PC-9 (cell line): ENCODE measurements around the gene RP2. TPM values are rescaled to one million over a fixed set of nuclear protein-coding genes. Genes with fewer than 3 reads are reported as not detected.

Experiments used
- BruUV-seq: library from RNA; stranded (reverse); fragments of 400-500 nt; replicated peaks from 2 replicates; lab custom pipeline; 2021; lab: Mats Ljungman, UMichigan
- CTCF ChIA-PET: fragments of 300-600 bp; sonication (Branson Sonifier 250); formaldehyde crosslinking; loops from one replicate; lab custom pipeline; 2022; ENCODE audit warnings: antibody characterized with exemption; lab: Charles Lee
- POLR2A ChIA-PET: fragments of 300-600 bp; sonication (Branson Sonifier 250); formaldehyde crosslinking; loops from one replicate; lab custom pipeline; 2022; ENCODE audit warnings: antibody characterized with exemption; ENCODE audit not compliant: unreplicated experiment; lab: Charles Lee
- DNase-seq, 2 experiments: peaks; one replicate each; pipeline versions ENCODE4 v3.0.0 to v3.0.0-alpha.2; 2015 to 2022; ENCODE audit warnings: mixed read lengths in 1 of 2
- H2AFZ ChIP-seq: fragments of 200-600 bp; sonication (generic); 2 replicates; pipeline ENCODE4 v1.8.1; 2017; ENCODE audit warnings: antibody characterized with exemption
- H3F3A ChIP-seq: fragments of 200-600 bp; sonication (generic); 2 replicates; pipeline ENCODE4 v1.8.1; 2017; ENCODE audit warnings: antibody characterized with exemption, mild to moderate bottlenecking, low read depth; ENCODE audit not compliant: insufficient read depth
- H3K27ac ChIP-seq: fragments of 200-600 bp; sonication (generic); 2 replicates; pipeline ENCODE4 v1.6.1; 2016; ENCODE audit warnings: mixed run types
- H3K27me3 ChIP-seq: fragments of 200-600 bp; sonication (generic); 2 replicates; pipeline ENCODE4 v1.6.1; 2016; ENCODE audit warnings: low read depth, mixed run types; ENCODE audit not compliant: insufficient read depth
- H3K36me3 ChIP-seq: fragments of 200-600 bp; sonication (generic); 2 replicates; pipeline ENCODE4 v1.6.1; 2016; ENCODE audit warnings: low read depth, mixed run types
- H3K4me1 ChIP-seq: fragments of 200-600 bp; sonication (generic); replicated peaks from 2 replicates; pipeline ENCODE4 v1.6.1; 2016; ENCODE audit warnings: mixed run types; ENCODE audit not compliant: insufficient read depth
- H3K4me2 ChIP-seq: fragments of 200-600 bp; sonication (generic); 2 replicates; pipeline ENCODE4 v1.6.1; 2017; ENCODE audit warnings: mixed run types
- H3K4me3 ChIP-seq: fragments of 200-600 bp; sonication (generic); 2 replicates; pipeline ENCODE4 v1.6.1; 2016; ENCODE audit warnings: mixed run types
- H3K79me2 ChIP-seq: fragments of 200-600 bp; sonication (generic); 2 replicates; pipeline ENCODE4 v1.6.1; 2017; ENCODE audit warnings: low read depth, mixed run types
- H3K9me2 ChIP-seq: fragments of 200-600 bp; sonication (generic); 2 replicates; pipeline ENCODE4 v1.8.1; 2017; ENCODE audit warnings: mild to moderate bottlenecking; ENCODE audit not compliant: insufficient read depth
- H3K9me3 ChIP-seq: fragments of 200-600 bp; sonication (generic); 2 replicates; pipeline ENCODE4 v1.8.1; 2016; ENCODE audit warnings: low read depth; ENCODE audit not compliant: insufficient read depth
- H4K20me1 ChIP-seq: fragments of 200-600 bp; sonication (generic); 2 replicates; pipeline ENCODE4 v1.8.1; 2017; ENCODE audit not compliant: insufficient read depth
- CTCF ChIP-seq: fragments of 200-600 bp; sonication (generic); conservative IDR thresholded peaks from 2 replicates; pipeline ENCODE4 v1.6.1; 2017; ENCODE audit warnings: mixed run types, antibody characterized with exemption, mild to moderate bottlenecking, moderate library complexity
- EZH2 ChIP-seq: fragments of 200-600 bp; sonication (generic); IDR thresholded peaks from 2 replicates; pipeline ENCODE4 v1.8.0; 2017; ENCODE audit warnings: antibody characterized with exemption, low read depth
- intact Hi-C: fragments of 100-400 bp; cut with micrococcal nuclease; formaldehyde crosslinking; loops from one replicate; pipeline ENCODE4 v1.10.0; 2022; ENCODE audit not compliant: unreplicated experiment
- total RNA-seq: library from RNA; stranded (reverse); gene quantifications from 2 replicates; pipeline ENCODE4 v1.2.3, GENCODE V29; 2021

Gene RP2
- total RNA-seq, 1 experiment from 2014 or later: 11.2 TPM

- no TSS peak for BruUV-seq
- peaks cover 32% of the 10 kb centered on the region for H3K4me1 ChIP-seq
- peak overlapping the region; percentile 73 for H3K4me2 ChIP-seq
- peak; percentile 38 to 90 for DNase-seq
- intact Hi-C loops: loop anchor here (1.0 kb wide), 1 partner anchor 33 kb away; the partner anchor contains the start of gene SLC9A7
- H3K9me3 ChIP-seq: no peaks in the 10 kb centered on the region
- H4K20me1 ChIP-seq: no peaks in the 10 kb centered on the region
- ChIA-PET POLR2A (interaction anchor here (0.7 kb wide), 1 partner anchor 22 kb away, joined by 4 read pairs; no protein-coding TSS in a partner anchor), CTCF (no interaction called here)
- no peak overlapping the region for H2AFZ ChIP-seq
- no peaks in the 10 kb centered on the region for H3K79me2 ChIP-seq
- H3K9me2 ChIP-seq: no peaks in the 10 kb centered on the region
- TF ChIP-seq CTCF (no peak), EZH2 (no peak)
- H3K36me3 ChIP-seq: no peaks in the 10 kb centered on the region
- peak overlapping the region; percentile 39; the same call in 1 of the 2 replicates for H3K4me3 ChIP-seq
- peaks cover 22% of the 10 kb centered on the region for H3F3A ChIP-seq
- no peaks in the 10 kb centered on the region for H3K27me3 ChIP-seq
- peak overlapping the region; percentile 98 for H3K27ac ChIP-seq
Measured at GRCh38 chrX:46791927-46792809, 44.7 kb upstream of the RP2 start.

GRCh38 chrX:46792810-46793188, 44.0 kb upstream of the RP2 start:
- Histone ChIP-seq H3K79me2 (no peaks in the 10 kb centered on the region), H3K4me1 (peaks cover 32% of the 10 kb centered on the region), H2AFZ (no peak overlapping the region), H4K20me1 (no peaks in the 10 kb centered on the region), H3K27ac (peak overlapping the region; percentile 98), H3F3A (peaks cover 22% of the 10 kb centered on the region), H3K4me2 (peak overlapping the region; percentile 73), H3K4me3 (peak overlapping the region; percentile 39; the same call in 1 of the 2 replicates), H3K27me3 (no peaks in the 10 kb centered on the region), H3K9me3 (no peaks in the 10 kb centered on the region), H3K9me2 (no peaks in the 10 kb centered on the region), H3K36me3 (no peaks in the 10 kb centered on the region)
- no TSS peak for BruUV-seq
- intact Hi-C loops: loop anchor here (1.0 kb wide), 1 partner anchor 33 kb away; the partner anchor contains the start of gene SLC9A7
- POLR2A ChIA-PET: no interaction called here
- CTCF ChIA-PET: no interaction called here
- TF ChIP-seq CTCF: no peak
- DNase-seq: no peak

GRCh38 chrX:46793386-46794143, 43.3 kb upstream of the RP2 start:
- H4K20me1 ChIP-seq: no peaks in the 10 kb centered on the region
- H3K4me2 ChIP-seq: peak overlapping the region; percentile 73
- no peaks in the 10 kb centered on the region for H3K27me3 ChIP-seq
- intact Hi-C loops: no loop called here
- H3K9me3 ChIP-seq: no peaks in the 10 kb centered on the region
- H3K79me2 ChIP-seq: no peaks in the 10 kb centered on the region
- no TSS peak for BruUV-seq
- peaks cover 32% of the 10 kb centered on the region for H3K4me1 ChIP-seq
- ChIA-PET CTCF (no interaction called here), POLR2A (no interaction called here)
- no peaks in the 10 kb centered on the region for H3K36me3 ChIP-seq
- peak overlapping the region; percentile 98 for H3K27ac ChIP-seq
- DNase-seq: peak in 1 of 2 experiments; percentile 65
- H3K4me3 ChIP-seq: peak overlapping the region; percentile 39; the same call in 1 of the 2 replicates
- no peak overlapping the region for H2AFZ ChIP-seq
- peaks cover 22% of the 10 kb centered on the region for H3F3A ChIP-seq
- no peaks in the 10 kb centered on the region for H3K9me2 ChIP-seq
- TF ChIP-seq EZH2: no peak
- no peak for TF ChIP-seq CTCF
